Measurements from ENCODE around the gene ZNF765. TPM values are rescaled to one million over a fixed set of nuclear protein-coding genes. Genes with fewer than 3 reads are reported as not detected.
A peak's percentile ranks its signal among the peaks of the same experiment; 100 is the strongest.

The ZNF765 gene
- total RNA-seq, 1 donor from 2014 or later, result 14.9 TPM

GRCh38 chr19:53461866-53462265 lies 66.9 kb downstream of the ZNF765 start:
- H4K20me1 ChIP-seq (ENCODE audit: low read depth), result no peaks in the 10 kb centered on the region
- Mint-ChIP-seq H3K4me1 (no peaks in the 10 kb centered on the region), H3K36me3 (peaks cover 22% of the 10 kb centered on the region), H3K4me3 (no peak overlapping the region), H3K9me3 (peaks cover 43% of the 10 kb centered on the region), H3K27me3 (ENCODE audit: insufficient read depth, low read depth) (peaks cover 4% of the 10 kb centered on the region), H3K27ac (no peak overlapping the region)
- H3K27ac ChIP-seq, result no peak overlapping the region
- no peaks in the 10 kb centered on the region for H3K79me2 ChIP-seq (ENCODE audit: low read depth)
- no peak overlapping the region for H2AFZ ChIP-seq (replicated peaks)
- H3K9ac ChIP-seq, result no peak overlapping the region
- H3K4me1 ChIP-seq, result no peaks in the 10 kb centered on the region
- H3K4me3 ChIP-seq, result no peak overlapping the region
- TF ChIP-seq CTCF (IDR thresholded peaks at IDR 0.05) (no peak), EZH2 (IDR thresholded peaks at IDR 0.05) (no peak), EZH2phosphoT487 (IDR thresholded peaks at IDR 0.05) (no peak)
- H3K9me3 ChIP-seq (ENCODE audit: low read depth), result peaks cover 5% of the 10 kb centered on the region
- no peak for DNase-seq (ENCODE audit: low spot score)
- peaks cover 14% of the 10 kb centered on the region for H3F3A ChIP-seq (ENCODE audit: low read depth)
- H3K4me2 ChIP-seq, result no peak overlapping the region
- H3K36me3 ChIP-seq, result no peaks in the 10 kb centered on the region
- H3K27me3 ChIP-seq, result no peaks in the 10 kb centered on the region

- Histone ChIP-seq H3K27ac (peak overlapping the region; percentile 13), H4K20me1 (ENCODE audit: low read depth) (no peaks in the 10 kb centered on the region), H2AFZ (replicated peaks) (peak overlapping the region; percentile 50), H3F3A (ENCODE audit: low read depth) (peaks cover 14% of the 10 kb centered on the region), H3K79me2 (ENCODE audit: low read depth) (no peaks in the 10 kb centered on the region), H3K4me2 (peak overlapping the region; percentile 31), H3K4me3 (peak overlapping the region; percentile 26), H3K4me1 (no peaks in the 10 kb centered on the region), H3K9ac (no peak overlapping the region), H3K27me3 (no peaks in the 10 kb centered on the region), H3K36me3 (no peaks in the 10 kb centered on the region), H3K9me3 (ENCODE audit: low read depth) (peaks cover 4% of the 10 kb centered on the region)
- H3K36me3 Mint-ChIP-seq, result peaks cover 16% of the 10 kb centered on the region
- no peak overlapping the region for H3K4me3 Mint-ChIP-seq
- no peak overlapping the region for H3K27ac Mint-ChIP-seq
- peaks cover 4% of the 10 kb centered on the region for H3K27me3 Mint-ChIP-seq (ENCODE audit: insufficient read depth, low read depth)
- TF ChIP-seq CTCF (IDR thresholded peaks at IDR 0.05) (no peak), EZH2 (IDR thresholded peaks at IDR 0.05) (no peak), EZH2phosphoT487 (IDR thresholded peaks at IDR 0.05) (no peak)
- H3K4me1 Mint-ChIP-seq, result no peaks in the 10 kb centered on the region
- peak; percentile 39 for DNase-seq (ENCODE audit: low spot score)
- peaks cover 35% of the 10 kb centered on the region for H3K9me3 Mint-ChIP-seq
Measured at GRCh38 chr19:53462861-53463260, 67.9 kb downstream of the ZNF765 start.

- Histone ChIP-seq H3K36me3 (no peaks in the 10 kb centered on the region), H3K4me3 (peak overlapping the region; percentile 26), H3F3A (ENCODE audit: low read depth) (peaks cover 16% of the 10 kb centered on the region), H3K79me2 (ENCODE audit: low read depth) (no peaks in the 10 kb centered on the region), H3K27me3 (no peaks in the 10 kb centered on the region), H3K4me2 (peak overlapping the region; percentile 31), H3K27ac (peak overlapping the region; percentile 13), H2AFZ (replicated peaks) (peak overlapping the region; percentile 50), H3K4me1 (no peaks in the 10 kb centered on the region), H3K9ac (no peak overlapping the region), H4K20me1 (ENCODE audit: low read depth) (no peaks in the 10 kb centered on the region), H3K9me3 (ENCODE audit: low read depth) (peaks cover under 1% of the 10 kb centered on the region)
- DNase-seq (ENCODE audit: low spot score), result peak; percentile 82
- TF ChIP-seq EZH2phosphoT487 (IDR thresholded peaks at IDR 0.05) (no peak), EZH2 (IDR thresholded peaks at IDR 0.05) (no peak), CTCF (IDR thresholded peaks at IDR 0.05) (no peak)
- peaks cover 31% of the 10 kb centered on the region for H3K9me3 Mint-ChIP-seq
- H3K36me3 Mint-ChIP-seq, result peaks cover 12% of the 10 kb centered on the region
- H3K4me1 Mint-ChIP-seq, result peaks cover 2% of the 10 kb centered on the region
- no peak overlapping the region for H3K27ac Mint-ChIP-seq
- no peak overlapping the region for H3K4me3 Mint-ChIP-seq
- peaks cover 4% of the 10 kb centered on the region for H3K27me3 Mint-ChIP-seq (ENCODE audit: insufficient read depth, low read depth)
Measured at GRCh38 chr19:53463263-53463662, 68.3 kb downstream of the ZNF765 start.
